NCI-H510A (cell line): ENCODE results near the gene CCDC92.

Source experiments
- DNase-seq: peaks from one replicate; lab custom pipeline; 2025; lab: John Stamatoyannopoulos, UW

CCDC92 gene

DNA sequence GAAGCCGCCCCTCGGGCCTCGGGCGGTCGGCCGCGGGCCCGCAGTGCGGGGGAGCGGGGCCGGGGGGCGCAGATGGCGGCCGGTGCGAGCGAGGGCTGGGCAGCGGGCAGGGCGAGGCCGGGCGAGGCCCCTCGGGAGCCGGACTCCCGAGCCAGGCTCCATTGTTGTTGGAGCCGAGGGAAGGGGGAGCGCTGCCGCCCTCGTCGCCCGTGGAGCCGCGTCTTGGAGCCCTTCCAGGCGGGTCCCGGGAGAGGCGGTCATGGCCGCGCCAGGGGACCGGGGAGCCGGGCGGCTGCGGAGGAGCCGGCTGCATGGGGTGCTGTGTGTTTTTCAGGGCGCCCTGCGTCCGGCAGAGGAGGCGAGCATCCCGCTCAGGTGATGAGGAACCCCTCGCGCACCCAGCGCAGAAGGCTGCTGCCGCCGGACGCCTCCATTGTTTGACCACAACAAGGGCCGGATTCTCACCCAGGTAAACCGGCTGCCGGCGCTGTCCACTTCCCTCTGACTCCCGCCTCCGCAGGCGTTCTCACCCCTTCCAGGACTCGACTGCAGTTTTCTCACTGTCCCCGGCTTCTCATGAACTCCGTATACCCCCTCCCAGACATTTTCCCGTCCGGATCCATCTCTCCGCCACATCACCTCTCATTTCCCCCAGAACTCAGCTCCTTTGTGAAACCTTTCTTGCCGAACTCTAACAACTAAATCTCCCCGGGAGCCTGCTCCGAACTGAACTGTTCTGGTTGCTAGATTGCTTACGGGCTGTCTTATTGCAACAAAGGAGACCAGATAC, 1.1 kb upstream of the CCDC92 start:
- DNase-seq = no peak

- DNase-seq = no peak
Measured at GRCh38 chr12:123971770-123972456, 718 bp downstream of the CCDC92 start.

DNA sequence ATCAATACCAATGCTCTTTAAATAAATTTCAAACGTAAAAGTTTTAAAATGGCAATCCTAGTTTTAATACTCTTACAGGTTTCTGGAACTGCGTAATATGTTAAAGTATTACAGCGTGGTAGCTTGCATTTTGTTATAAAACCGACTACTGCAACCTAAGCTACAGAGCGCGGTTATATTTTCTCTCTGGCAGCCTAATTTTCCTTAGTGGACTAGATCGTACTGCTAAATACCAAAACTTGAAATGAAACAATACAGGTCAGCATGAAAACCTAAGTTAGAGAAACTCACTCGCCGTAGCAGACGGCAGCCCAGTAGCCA, 1.2 kb downstream of the CCDC92 start:
- no peak for DNase-seq

DNA sequence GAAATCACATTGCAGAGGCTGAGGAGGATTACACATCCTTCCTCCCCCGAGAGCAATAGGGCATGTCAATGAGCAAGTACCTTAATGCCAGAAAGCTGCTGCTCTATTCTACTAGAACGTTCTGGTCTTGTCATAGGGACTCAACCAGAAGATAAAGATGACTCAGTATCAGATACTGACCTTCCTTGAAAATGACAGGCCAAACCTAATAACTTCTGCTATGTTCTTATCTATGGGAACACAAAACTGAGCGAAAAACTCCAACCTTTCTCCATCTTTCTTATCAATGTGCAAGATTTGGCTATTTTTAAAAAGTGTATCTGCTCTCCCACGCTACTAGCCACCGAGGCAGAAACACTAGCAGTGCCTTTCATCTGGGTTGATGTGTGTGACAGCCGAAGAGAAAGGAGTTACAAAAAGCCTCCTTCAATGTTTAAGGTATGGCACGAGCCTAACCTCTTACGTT, 5.5 kb downstream of the CCDC92 start:
- no peak for DNase-seq

- no peak for DNase-seq
Measured at GRCh38 chr12:123966596-123966995, 6.0 kb downstream of the CCDC92 start.

DNA sequence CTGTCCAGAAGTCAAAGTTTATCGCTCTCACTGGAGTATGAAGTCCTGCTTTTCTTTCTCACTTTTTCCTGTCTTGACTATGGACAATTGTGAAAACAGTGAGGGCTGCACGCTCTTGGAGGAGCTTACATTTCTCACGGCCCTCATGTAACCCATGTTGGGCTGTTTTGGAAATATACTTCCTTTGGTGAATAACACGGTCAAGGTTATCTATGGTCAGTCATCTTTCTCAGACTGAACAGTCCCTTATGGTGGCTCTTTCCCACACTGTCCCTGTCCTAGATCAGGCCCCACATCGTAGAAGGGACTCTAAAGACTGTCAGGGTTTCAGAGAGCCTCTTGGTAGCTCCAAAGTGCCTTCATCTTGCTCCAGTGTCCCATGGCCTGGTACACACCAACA, 7.2 kb downstream of the CCDC92 start:
- no peak for DNase-seq

DNA sequence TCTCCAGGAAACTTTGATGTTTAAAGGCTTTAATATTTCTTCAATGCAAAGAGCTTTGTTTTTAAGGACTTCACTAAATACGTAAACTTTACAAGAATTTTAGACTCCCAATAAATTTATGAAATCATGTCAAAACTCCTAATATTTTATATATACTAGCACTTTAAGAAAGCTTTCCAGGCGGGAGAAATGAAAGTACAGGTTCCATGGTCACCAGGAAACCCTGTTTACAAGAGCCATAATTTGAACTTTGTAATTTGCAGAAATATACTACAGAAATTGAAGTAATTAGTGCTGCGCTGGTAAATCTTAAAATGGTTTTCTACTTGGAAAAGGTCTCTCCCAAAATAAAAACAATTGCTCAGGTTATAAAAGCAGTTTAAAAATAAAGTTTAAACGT, 8.8 kb downstream of the CCDC92 start:
- DNase-seq = no peak

- DNase-seq = no peak
Measured at GRCh38 chr12:123962513-123962912, 10.1 kb downstream of the CCDC92 start.

DNA sequence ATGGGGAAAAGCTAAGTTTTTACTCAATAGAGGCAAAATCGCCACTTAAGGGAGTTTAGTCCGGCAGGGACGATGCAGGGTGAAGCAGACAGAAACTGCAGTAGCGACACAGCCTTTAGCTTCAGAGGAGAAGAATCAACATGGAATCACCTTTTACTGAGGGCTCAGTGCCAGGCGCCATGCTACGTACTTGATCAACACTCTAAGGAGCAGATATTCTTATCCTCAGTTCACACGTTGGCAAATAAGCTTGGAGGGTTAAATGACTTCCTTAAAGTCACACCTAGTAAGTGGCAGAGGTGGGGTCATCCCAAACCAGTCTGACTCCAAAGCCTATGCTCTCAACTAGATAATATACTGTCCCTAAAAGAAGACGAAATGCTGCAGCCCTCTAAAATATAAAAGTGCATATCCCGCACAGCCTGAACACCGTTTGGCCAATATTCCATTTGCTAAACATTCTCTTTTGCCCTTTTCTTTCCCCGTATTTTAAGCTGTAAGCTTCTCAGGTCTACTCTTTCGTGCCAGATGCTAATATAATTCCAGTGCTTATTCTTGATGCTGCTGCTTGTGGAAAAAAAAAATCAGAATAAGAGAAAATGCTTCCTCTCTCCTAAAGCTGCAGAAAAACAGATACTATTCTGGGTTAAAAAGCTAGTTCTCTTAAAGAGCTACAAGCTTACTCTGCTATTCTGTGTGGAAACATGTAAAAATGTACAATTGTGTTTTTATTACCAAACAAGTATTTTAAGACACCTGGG, 10.9 kb downstream of the CCDC92 start:
- DNase-seq = no peak

DNA sequence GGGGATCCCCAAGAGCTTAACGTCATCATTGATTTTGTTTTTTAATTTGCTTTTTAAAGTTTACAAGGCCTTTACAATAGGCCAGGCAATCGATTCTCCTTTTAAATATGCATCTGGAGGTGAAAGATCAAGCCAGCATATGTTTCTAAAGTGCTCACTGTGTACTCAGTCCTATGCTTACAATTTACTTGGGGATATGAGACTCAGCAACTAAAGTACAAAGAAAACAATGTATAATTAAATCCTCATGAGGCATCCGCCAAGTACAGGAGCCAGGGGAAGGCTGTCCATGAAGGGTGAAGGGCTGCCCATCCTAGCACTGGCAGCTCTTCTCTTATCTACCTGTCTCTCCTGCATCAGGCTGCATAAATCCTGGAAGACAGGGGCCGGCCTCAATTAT, 11.8 kb downstream of the CCDC92 start:
- DNase-seq = no peak

DNA sequence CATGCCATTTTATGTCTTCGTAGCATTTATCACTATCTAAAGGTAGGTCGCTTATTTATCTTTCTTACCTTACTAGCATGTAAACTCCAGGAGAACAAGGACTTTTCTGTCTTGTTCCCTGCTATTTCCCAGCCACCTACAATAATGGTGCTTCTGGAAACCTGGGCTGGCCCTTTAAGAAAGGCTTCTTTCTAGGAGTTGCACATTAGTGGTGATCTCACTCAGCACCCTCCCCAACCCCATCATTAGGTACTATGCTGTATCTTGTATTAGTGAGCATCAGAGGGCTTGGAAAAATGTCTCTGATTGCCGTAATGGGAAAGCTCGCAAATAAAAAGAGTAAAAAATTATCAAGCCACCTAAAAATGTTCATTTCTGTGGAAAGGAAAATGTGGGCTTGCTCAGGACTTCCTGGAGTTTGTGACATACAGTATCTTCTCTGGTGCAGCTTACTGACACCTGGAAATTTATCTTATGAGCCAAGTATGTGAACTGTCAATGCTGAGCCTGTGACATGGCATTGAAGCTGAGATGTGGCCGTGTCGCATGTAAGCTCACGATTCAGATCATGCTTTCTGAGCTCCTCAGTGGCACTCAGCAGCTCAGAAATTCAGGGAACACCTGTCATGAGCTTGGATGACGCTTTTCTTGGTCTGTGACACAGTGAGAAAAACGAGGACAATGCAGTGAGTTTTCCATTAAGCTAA, 12.4 kb downstream of the CCDC92 start:
- no peak for DNase-seq

DNA sequence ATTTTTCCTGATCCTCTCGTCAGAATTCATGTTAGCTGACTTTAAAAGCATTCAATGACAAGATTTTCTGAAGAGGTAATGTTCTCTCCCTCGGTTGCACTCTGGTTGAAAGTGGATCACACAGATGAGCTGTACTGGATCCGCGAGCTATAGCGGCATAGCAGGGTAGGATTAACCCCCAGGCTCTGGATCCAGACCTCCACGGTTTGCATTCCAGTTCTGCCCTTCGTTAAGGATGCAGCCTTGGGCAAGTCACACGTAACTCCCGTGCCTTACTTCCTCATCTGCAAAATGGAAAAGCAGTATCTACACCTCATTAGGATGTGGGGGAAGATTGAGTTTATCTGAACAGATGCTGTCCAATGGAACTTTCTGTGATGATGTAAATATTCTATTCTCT, 13.8 kb downstream of the CCDC92 start:
- DNase-seq = no peak

DNA sequence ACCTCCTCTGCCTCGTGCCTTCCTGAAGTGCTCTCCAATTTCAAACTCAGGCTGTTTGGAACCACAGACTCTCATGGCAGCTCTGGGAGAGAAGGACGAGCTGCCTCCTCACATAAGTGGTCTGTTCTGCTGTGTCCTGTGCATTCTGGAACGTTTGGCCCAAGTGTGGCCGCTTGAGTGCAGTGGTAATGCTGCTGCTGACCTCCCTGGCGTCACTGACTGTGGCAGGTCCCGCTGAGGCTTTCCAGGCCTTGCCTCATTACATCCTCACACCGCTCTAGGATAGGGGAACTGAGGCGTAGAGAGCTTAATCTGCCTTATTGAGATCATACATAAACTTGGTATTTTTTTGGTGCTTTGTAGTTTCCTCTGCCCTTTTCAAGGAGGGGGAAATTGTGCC, 14.2 kb downstream of the CCDC92 start:
- DNase-seq = no peak

GRCh38 chr12:123957196-123957595, 15.4 kb downstream of the CCDC92 start:
- no peak for DNase-seq

DNA sequence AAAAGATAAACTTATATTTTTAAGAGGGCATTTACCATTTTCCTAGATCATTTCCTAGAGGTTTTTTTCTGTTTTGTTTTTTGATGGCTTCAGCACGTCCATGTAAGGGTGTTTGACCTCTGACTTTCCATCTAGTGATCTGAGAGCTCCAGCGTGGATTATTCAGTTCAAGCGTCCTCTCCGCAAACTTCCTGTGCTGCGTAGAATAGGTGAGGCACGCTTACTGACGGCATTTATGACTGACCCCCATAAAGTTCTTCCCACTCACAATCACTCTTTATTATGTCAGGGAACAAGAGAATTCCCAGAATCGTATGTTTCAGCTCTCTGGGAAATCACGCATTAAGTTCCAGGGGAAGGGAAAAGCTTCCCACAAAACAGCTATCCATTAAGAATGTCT, 16.4 kb downstream of the CCDC92 start:
- DNase-seq = no peak

- DNase-seq = no peak
Measured at GRCh38 chr12:123954647-123955350, 17.8 kb downstream of the CCDC92 start.

DNA sequence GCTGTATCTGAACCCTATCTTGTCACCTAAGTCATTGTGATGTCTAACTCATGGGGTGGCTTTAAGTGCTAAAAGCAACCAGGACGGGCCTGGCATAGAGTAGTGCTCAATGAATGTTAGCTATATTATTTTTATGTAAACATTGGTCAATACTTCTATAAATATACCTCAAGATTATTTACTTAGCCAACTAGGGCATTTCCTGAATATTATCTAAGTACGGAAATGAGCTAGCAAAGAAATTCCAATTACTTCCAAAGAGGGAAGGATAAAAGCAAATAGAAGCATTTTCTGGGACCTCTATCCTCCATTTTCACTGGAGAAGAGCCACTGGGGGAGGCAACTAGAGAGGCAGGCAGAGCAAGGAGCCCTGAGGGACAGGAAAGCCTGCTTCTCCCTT, 20.6 kb downstream of the CCDC92 start:
- DNase-seq = no peak

- no peak for DNase-seq
Measured at GRCh38 chr12:123951467-123951866, 21.2 kb downstream of the CCDC92 start.

DNA sequence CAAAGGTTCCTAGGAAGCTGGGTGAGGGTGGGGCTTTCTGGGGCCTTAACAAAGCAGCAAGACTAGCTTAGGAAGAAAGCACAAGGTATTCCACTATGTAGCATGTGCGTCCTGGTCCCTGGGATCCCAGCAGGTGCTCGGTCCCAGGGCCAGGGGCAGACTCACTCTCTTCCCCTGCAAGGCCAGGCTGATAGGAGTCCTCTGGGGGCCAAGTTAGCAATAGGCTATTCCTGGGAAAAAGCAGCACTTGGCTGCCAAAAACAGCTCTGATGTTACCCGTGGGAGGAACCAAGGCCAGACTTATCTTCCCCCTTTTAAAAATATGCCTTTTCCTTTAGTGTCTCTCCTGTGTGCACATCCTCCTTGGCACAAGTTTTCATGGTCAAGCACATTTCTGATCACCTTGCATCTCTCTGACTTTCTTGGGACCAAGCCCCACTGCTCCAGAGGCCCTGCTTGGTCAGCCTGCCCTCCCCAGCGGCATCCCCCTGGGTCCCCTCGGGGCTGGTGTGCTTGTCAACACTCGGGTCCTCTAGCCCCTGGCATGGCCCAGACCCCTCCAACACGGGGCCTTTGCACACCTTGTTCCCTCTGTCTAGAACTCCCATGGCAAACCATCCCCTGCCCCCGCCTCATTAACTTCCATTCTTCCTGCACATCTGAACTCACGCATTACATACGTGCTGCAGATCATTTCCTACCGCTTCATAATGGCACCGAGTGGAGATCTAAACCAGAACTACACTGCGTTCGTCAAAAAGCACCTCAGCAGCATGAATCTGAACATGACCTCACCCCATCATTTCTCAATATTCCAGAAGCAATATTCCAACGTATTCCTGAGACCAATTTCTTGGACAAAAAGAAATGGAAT, 21.9 kb downstream of the CCDC92 start:
- DNase-seq = no peak

DNA sequence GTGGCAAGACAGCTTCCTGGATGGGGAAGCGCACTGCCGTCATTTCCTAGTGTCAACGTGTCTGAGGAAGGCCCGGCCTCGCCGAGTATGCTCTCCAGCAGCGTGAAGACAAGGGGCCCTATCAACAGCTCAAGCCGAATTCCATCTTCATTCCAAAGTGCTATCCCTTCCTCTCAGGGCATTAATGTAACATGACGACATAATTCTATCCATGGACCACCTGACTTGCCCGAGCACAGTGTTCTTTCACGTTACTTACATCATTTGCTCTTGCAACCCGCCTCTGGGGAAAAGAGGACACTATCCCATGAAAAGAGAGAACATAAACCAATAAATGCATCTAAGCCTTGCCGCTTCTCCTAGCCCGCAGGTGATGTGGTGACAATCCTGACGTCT, 22.9 kb downstream of the CCDC92 start:
- DNase-seq = no peak
